HEK293 (cell line): Measurements from ENCODE around the gene GTPBP6.

Source experiments
- CTCF ChIA-PET: fragments of 350-600 bp; formaldehyde crosslinking; extraction: SDS; loops from one replicate; lab custom pipeline; 2021; ENCODE audit warnings: antibody characterized with exemption; lab: Yijun Ruan, JAX
- POLR2A ChIA-PET: fragments of 300-600 bp; formaldehyde crosslinking; extraction: SDS; loops from one replicate; lab custom pipeline; 2020; ENCODE audit warnings: antibody characterized with exemption, inconsistent platforms; lab: Yijun Ruan, JAX
- H3K27ac ChIP-seq: fragments of 200-500 bp; sonication (Bioruptor generic); 2 replicates; pipeline ENCODE4 v1.5.1; 2014; ENCODE audit warnings: low read depth, low read length, control low read depth, inconsistent platforms; ENCODE audit errors: extremely low read depth
- H3K36me3 ChIP-seq, 2 experiments: fragments of 200-500 bp in 1 of 2; sonication (Bioruptor generic) in 1 of 2; 1 replicate in 1 of 2; 2 replicates in 1 of 2; pipeline ENCODE4 v1.5.1; 2014 to 2017; ENCODE audit warnings: inconsistent platforms in 2 of 2, low read length in 2 of 2; ENCODE audit not compliant: control insufficient read depth in 2 of 2, insufficient read depth in 1 of 2
- H3K4me1 ChIP-seq: fragments of 200-500 bp; sonication (Bioruptor generic); 2 replicates; pipeline ENCODE4 v1.5.1; 2014; ENCODE audit warnings: mild to moderate bottlenecking, low read length, inconsistent platforms; ENCODE audit not compliant: control insufficient read depth, insufficient read depth
- H3K4me3 ChIP-seq: 2 replicates; pipeline ENCODE4 v1.5.1; 2011; ENCODE audit warnings: low read depth, mild to moderate bottlenecking, control low read depth, low read length, moderate library complexity
- H3K9me3 ChIP-seq: fragments of 200-500 bp; sonication (Bioruptor generic); 2 replicates; pipeline ENCODE4 v1.5.1; 2014; ENCODE audit warnings: low read depth, low read length, inconsistent platforms; ENCODE audit not compliant: control insufficient read depth, insufficient read depth
- HOXD13 ChIP-seq: sonication (generic); formaldehyde crosslinking; IDR thresholded peaks from 2 replicates; pipeline ENCODE4 v1.8.0; 2022; ENCODE audit warnings: missing genetic modification reagents, borderline replicate concordance
- IKZF3 ChIP-seq: fragments of 450-650 bp; IDR thresholded peaks from 2 replicates; pipeline ENCODE4 v1.5.0; 2018; ENCODE audit warnings: missing biosample characterization, mild to moderate bottlenecking, missing genetic modification characterization, moderate library complexity
- OSR2 ChIP-seq: fragments of 450-650 bp; formaldehyde crosslinking; IDR thresholded peaks from 2 replicates; pipeline ENCODE4 v1.5.1; 2016; ENCODE audit warnings: missing biosample characterization, missing genetic modification characterization
- SALL2 ChIP-seq: fragments of 450-650 bp; formaldehyde crosslinking; IDR thresholded peaks from 2 replicates; pipeline ENCODE4 v1.5.0; 2017; ENCODE audit warnings: missing biosample characterization, mild to moderate bottlenecking, missing genetic modification characterization, borderline replicate concordance
- SETDB1 ChIP-seq: IDR thresholded peaks from one replicate; pipeline ENCODE4 v1.6.1; 2017; ENCODE audit warnings: mild to moderate bottlenecking, low read length, moderate library complexity, mixed read lengths; ENCODE audit not compliant: insufficient read length
- TCF7L2 ChIP-seq: IDR thresholded peaks from 2 replicates; pipeline ENCODE4 v1.6.1; 2011; ENCODE audit warnings: low read depth, mild to moderate bottlenecking, inconsistent platforms, low read length, moderate library complexity, borderline replicate concordance
- ZBTB21 ChIP-seq: fragments of 450-650 bp; formaldehyde crosslinking; IDR thresholded peaks from 2 replicates; pipeline ENCODE4 v1.5.1; 2017; ENCODE audit warnings: missing biosample characterization, missing genetic modification characterization
- ZBTB7A ChIP-seq: fragments of 450-650 bp; formaldehyde crosslinking; IDR thresholded peaks from 2 replicates; pipeline ENCODE4 v1.5.1; 2016; ENCODE audit warnings: low read depth, missing biosample characterization, missing genetic modification characterization
- ZEB2 ChIP-seq: fragments of 450-650 bp; formaldehyde crosslinking; IDR thresholded peaks from 2 replicates; pipeline ENCODE4 v1.5.1; 2016; ENCODE audit warnings: missing biosample characterization, missing genetic modification characterization
- ZFP69B ChIP-seq: fragments of 450-650 bp; formaldehyde crosslinking; IDR thresholded peaks from 2 replicates; pipeline ENCODE4 v1.5.1; 2016; ENCODE audit warnings: missing biosample characterization, missing genetic modification characterization
- ZNF10 ChIP-seq: fragments of 450-650 bp; formaldehyde crosslinking; IDR thresholded peaks from 2 replicates; pipeline ENCODE4 v1.5.1; 2017; ENCODE audit warnings: missing biosample characterization, missing genetic modification characterization
- ZNF121 ChIP-seq: fragments of 450-650 bp; formaldehyde crosslinking; IDR thresholded peaks from 2 replicates; pipeline ENCODE4 v1.5.1; 2016; ENCODE audit warnings: missing biosample characterization, missing genetic modification characterization
- ZNF174 ChIP-seq: fragments of 450-650 bp; formaldehyde crosslinking; IDR thresholded peaks from 2 replicates; pipeline ENCODE4 v1.5.0; 2017; ENCODE audit warnings: missing biosample characterization, mild to moderate bottlenecking, missing genetic modification characterization
- ZNF223 ChIP-seq: fragments of 450-650 bp; formaldehyde crosslinking; IDR thresholded peaks from 2 replicates; pipeline ENCODE4 v1.5.1; 2016; ENCODE audit warnings: missing biosample characterization, missing genetic modification characterization
- ZNF23 ChIP-seq: fragments of 450-650 bp; formaldehyde crosslinking; IDR thresholded peaks from 2 replicates; pipeline ENCODE4 v1.5.1; 2016; ENCODE audit warnings: missing biosample characterization, missing genetic modification characterization, borderline replicate concordance
- ZNF292 ChIP-seq: fragments of 450-650 bp; formaldehyde crosslinking; IDR thresholded peaks from 2 replicates; pipeline ENCODE4 v1.5.1; 2016; ENCODE audit warnings: low read depth, missing biosample characterization, missing genetic modification characterization, borderline replicate concordance
- ZNF302 ChIP-seq: fragments of 450-650 bp; formaldehyde crosslinking; IDR thresholded peaks from 2 replicates; pipeline ENCODE4 v1.5.1; 2016; ENCODE audit warnings: missing biosample characterization, missing genetic modification characterization, low read depth
- ZNF341 ChIP-seq: fragments of 450-650 bp; formaldehyde crosslinking; IDR thresholded peaks from 2 replicates; pipeline ENCODE4; 2016; ENCODE audit warnings: low read depth, missing biosample characterization, missing genetic modification characterization
- ZNF394 ChIP-seq: fragments of 450-650 bp; formaldehyde crosslinking; IDR thresholded peaks from 2 replicates; pipeline ENCODE4 v1.5.1; 2016; ENCODE audit warnings: missing biosample characterization, missing genetic modification characterization, mild to moderate bottlenecking, moderate library complexity, borderline replicate concordance
- ZNF423 ChIP-seq: fragments of 450-650 bp; formaldehyde crosslinking; IDR thresholded peaks from 2 replicates; pipeline ENCODE4 v1.5.1; 2016; ENCODE audit warnings: missing biosample characterization, missing genetic modification characterization
- ZNF521 ChIP-seq: fragments of 450-650 bp; formaldehyde crosslinking; IDR thresholded peaks from 2 replicates; pipeline ENCODE4 v1.5.1; 2017; ENCODE audit warnings: missing biosample characterization, mild to moderate bottlenecking, missing genetic modification characterization
- ZNF529 ChIP-seq: fragments of 450-650 bp; formaldehyde crosslinking; IDR thresholded peaks from 2 replicates; pipeline ENCODE4 v1.5.1; 2017; ENCODE audit warnings: missing genetic modification characterization, missing biosample characterization; ENCODE audit not compliant: insufficient replicate concordance
- ZNF549 ChIP-seq: fragments of 450-650 bp; IDR thresholded peaks from 2 replicates; pipeline ENCODE4 v1.5.1; 2018; ENCODE audit warnings: missing biosample characterization, missing genetic modification characterization, mild to moderate bottlenecking, inconsistent platforms, moderate library complexity
- ZNF596 ChIP-seq: fragments of 450-650 bp; IDR thresholded peaks from 2 replicates; pipeline ENCODE4 v1.5.0; 2018; ENCODE audit warnings: missing biosample characterization, mild to moderate bottlenecking, missing genetic modification characterization, moderate library complexity
- ZNF610 ChIP-seq: fragments of 450-650 bp; formaldehyde crosslinking; IDR thresholded peaks from 2 replicates; pipeline ENCODE4 v1.5.1; 2016; ENCODE audit warnings: missing biosample characterization, missing genetic modification characterization, borderline replicate concordance
- ZNF626 ChIP-seq: fragments of 450-650 bp; sonication (Bioruptor Pico); formaldehyde crosslinking; IDR thresholded peaks from 2 replicates; pipeline ENCODE4 v1.5.1; 2018; ENCODE audit warnings: missing biosample characterization, missing genetic modification characterization, inconsistent platforms
- ZNF670 ChIP-seq: fragments of 450-650 bp; formaldehyde crosslinking; IDR thresholded peaks from 2 replicates; pipeline ENCODE4 v1.5.1; 2016; ENCODE audit warnings: missing biosample characterization, missing genetic modification characterization, low read depth
- ZNF701 ChIP-seq: fragments of 450-650 bp; formaldehyde crosslinking; IDR thresholded peaks from 2 replicates; pipeline ENCODE4 v1.5.1; 2016; ENCODE audit warnings: missing biosample characterization, missing genetic modification characterization
- ZNF747 ChIP-seq: fragments of 450-650 bp; formaldehyde crosslinking; IDR thresholded peaks from 2 replicates; pipeline ENCODE4 v1.5.1; 2016; ENCODE audit warnings: missing biosample characterization, missing genetic modification characterization
- TF ChIP-seq, protein P1 (sequence below): fragments of 450-650 bp; formaldehyde crosslinking; IDR thresholded peaks from 2 replicates; pipeline ENCODE4 v1.5.1; 2017; ENCODE audit warnings: missing biosample characterization, missing genetic modification characterization
- TF ChIP-seq, protein P2 (sequence below): fragments of 450-650 bp; IDR thresholded peaks from 2 replicates; pipeline ENCODE4 v1.5.1; 2018; ENCODE audit warnings: missing biosample characterization, mild to moderate bottlenecking, missing genetic modification characterization
- TF ChIP-seq, protein P3 (sequence below): fragments of 450-650 bp; formaldehyde crosslinking; IDR thresholded peaks from 2 replicates; pipeline ENCODE4 v1.5.1; 2016; ENCODE audit warnings: missing biosample characterization, missing genetic modification characterization

Gene GTPBP6

DNA sequence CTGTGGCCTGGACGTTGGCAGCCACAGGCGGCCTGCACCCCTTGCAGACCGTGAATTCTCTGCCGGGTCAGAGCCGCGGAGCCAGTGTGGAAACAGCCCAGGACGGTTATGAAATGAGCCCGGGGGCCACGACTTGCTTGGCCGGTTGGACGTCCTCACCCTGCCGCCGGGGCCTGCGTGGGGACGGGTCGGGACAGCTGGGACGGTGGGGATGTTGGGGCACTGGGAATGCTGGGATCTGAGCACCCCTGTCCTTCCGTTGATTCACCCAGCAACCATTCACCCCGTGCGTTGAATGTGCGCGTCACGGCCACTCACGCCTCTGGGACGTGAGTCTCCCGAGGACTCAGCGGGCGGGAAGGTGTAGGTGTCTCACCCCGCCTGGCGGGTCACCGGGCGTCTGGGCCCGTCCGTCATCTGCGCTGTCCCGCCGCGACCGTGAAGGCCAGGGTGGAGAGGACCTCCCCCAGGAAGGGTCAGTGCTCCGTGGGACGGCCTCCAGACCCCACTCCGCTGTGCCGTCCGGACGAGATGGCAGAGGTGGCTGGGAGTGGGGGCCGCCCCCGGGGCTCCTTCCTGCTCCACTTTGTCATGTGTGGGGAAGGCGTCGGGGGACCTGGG, 41.9 kb downstream of the GTPBP6 start (continued):
- TF ChIP-seq ZNF626 (tag by site-specific recombination): no peak
- TF ChIP-seq ZNF596 (tag by site-specific recombination): no peak
- TF ChIP-seq, protein P1, sequence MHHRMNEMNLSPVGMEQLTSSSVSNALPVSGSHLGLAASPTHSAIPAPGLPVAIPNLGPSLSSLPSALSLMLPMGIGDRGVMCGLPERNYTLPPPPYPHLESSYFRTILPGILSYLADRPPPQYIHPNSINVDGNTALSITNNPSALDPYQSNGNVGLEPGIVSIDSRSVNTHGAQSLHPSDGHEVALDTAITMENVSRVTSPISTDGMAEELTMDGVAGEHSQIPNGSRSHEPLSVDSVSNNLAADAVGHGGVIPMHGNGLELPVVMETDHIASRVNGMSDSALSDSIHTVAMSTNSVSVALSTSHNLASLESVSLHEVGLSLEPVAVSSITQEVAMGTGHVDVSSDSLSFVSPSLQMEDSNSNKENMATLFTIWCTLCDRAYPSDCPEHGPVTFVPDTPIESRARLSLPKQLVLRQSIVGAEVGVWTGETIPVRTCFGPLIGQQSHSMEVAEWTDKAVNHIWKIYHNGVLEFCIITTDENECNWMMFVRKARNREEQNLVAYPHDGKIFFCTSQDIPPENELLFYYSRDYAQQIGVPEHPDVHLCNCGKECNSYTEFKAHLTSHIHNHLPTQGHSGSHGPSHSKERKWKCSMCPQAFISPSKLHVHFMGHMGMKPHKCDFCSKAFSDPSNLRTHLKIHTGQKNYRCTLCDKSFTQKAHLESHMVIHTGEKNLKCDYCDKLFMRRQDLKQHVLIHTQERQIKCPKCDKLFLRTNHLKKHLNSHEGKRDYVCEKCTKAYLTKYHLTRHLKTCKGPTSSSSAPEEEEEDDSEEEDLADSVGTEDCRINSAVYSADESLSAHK: no peak
- 0 out of 2 replicates have a peak, but pooled peaks have one; percentile 15 for TF ChIP-seq ZNF121 (tag by site-specific recombination)
- TF ChIP-seq ZEB2 (tag by site-specific recombination): no peak

DNA sequence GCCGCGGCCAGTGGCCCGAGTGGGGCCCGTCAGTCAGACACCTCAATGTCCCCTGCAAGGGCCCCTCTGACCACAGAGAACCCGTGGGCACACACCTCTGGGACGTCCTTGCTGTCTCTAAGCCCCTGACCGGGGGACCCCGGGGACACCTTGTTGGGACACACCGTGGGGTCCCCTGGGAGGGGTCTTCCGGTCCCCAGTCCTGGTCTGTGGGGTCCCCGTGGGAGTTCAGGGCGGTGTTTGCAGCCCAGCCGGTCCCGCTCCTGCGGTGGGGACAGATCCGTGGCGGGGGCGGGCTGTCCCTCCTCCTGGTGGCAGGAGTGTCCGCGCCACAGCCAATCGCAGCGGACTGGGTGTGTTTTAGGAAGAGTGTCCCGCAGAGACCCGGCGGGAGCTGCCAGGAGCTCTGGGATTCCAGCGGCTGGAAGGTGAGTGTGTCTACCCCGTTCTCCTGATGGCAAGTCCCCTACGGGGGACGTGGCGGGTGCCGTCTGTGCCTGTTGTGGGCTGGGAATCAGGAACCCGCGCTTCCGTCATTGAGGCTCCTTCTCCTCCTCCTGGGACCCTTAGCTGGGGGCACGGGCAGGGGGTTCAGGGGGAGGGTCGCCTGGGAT, 42.5 kb downstream of the GTPBP6 start:
- Histone ChIP-seq H3K36me3 (no peaks in the 10 kb centered on the region; a peak in 1 of 3 replicates), H3K4me3 (peak overlapping the region; percentile 32), H3K4me1 (no peaks in the 10 kb centered on the region; the same call in 1 of the 2 replicates), H3K27ac (no peak overlapping the region; the same call in 1 of the 2 replicates), H3K9me3 (no peaks in the 10 kb centered on the region)
- CTCF ChIA-PET: no interaction called here
- POLR2A ChIA-PET: no interaction called here
- TF ChIP-seq ZBTB7A (tag by site-specific recombination): no peak
- TF ChIP-seq SETDB1: no peak
- no peak for TF ChIP-seq ZNF10 (tag by site-specific recombination)
- 0 out of 2 replicates have a peak, but pooled peaks have one; percentile 58 for TF ChIP-seq ZNF423
- TF ChIP-seq ZFP69B (tag by site-specific recombination): peak; percentile 21; the same call in 1 of the 2 replicates
- TF ChIP-seq ZNF302 (tag by site-specific recombination): no peak
- TF ChIP-seq ZNF747 (tag by site-specific recombination): no peak
- TF ChIP-seq ZNF521 (tag by site-specific recombination): no peak
- TF ChIP-seq HOXD13 (CRISPR knock-in tag): no peak
- no peak for TF ChIP-seq ZNF701 (tag by site-specific recombination)
- no peak for TF ChIP-seq TCF7L2
- TF ChIP-seq ZNF341 (tag by site-specific recombination): peak; percentile 18; the same call in 1 of the 2 replicates
- no peak for TF ChIP-seq ZNF596 (tag by site-specific recombination)
- TF ChIP-seq, protein P2, sequence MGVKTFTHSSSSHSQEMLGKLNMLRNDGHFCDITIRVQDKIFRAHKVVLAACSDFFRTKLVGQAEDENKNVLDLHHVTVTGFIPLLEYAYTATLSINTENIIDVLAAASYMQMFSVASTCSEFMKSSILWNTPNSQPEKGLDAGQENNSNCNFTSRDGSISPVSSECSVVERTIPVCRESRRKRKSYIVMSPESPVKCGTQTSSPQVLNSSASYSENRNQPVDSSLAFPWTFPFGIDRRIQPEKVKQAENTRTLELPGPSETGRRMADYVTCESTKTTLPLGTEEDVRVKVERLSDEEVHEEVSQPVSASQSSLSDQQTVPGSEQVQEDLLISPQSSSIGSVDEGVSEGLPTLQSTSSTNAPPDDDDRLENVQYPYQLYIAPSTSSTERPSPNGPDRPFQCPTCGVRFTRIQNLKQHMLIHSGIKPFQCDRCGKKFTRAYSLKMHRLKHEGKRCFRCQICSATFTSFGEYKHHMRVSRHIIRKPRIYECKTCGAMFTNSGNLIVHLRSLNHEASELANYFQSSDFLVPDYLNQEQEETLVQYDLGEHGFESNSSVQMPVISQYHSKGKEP (tag by site-specific recombination): no peak
- TF ChIP-seq OSR2 (tag by site-specific recombination): peak; percentile 67
- no peak for TF ChIP-seq ZBTB21
- TF ChIP-seq ZNF174 (tag by site-specific recombination): no peak
- TF ChIP-seq ZNF610 (tag by site-specific recombination): no peak
- TF ChIP-seq, protein P3, sequence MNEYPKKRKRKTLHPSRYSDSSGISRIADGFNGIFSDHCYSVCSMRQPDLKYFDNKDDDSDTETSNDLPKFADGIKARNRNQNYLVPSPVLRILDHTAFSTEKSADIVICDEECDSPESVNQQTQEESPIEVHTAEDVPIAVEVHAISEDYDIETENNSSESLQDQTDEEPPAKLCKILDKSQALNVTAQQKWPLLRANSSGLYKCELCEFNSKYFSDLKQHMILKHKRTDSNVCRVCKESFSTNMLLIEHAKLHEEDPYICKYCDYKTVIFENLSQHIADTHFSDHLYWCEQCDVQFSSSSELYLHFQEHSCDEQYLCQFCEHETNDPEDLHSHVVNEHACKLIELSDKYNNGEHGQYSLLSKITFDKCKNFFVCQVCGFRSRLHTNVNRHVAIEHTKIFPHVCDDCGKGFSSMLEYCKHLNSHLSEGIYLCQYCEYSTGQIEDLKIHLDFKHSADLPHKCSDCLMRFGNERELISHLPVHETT: no peak
- TF ChIP-seq ZNF394: no peak
- no peak for TF ChIP-seq SALL2 (tag by site-specific recombination)
- no peak for TF ChIP-seq ZNF529 (tag by site-specific recombination)
- peak; percentile 95 for TF ChIP-seq IKZF3 (tag by site-specific recombination)
- TF ChIP-seq ZNF223: no peak
- TF ChIP-seq ZNF292 (tag by site-specific recombination): no peak
- no peak for TF ChIP-seq ZNF23 (tag by site-specific recombination)
- no peak for TF ChIP-seq ZNF670
- no peak for TF ChIP-seq ZNF549 (tag by site-specific recombination)
